IgD-negative memory B cell (primary cell): Measurements from ENCODE around the gene FRAT1. TPM values are rescaled to one million over a fixed set of nuclear protein-coding genes. Genes with fewer than 3 reads are reported as not detected.

ENCODE experiments used
- H3K27ac Mint-ChIP-seq, 3 donors: one replicate each; pipeline ENCODE4 v1.8.0; 2020 to 2022; ENCODE audit warnings: mild to moderate bottlenecking in 3 of 3, mixed read lengths in 3 of 3, moderate library complexity in 1 of 3
- H3K27me3 Mint-ChIP-seq: one replicate; pipeline ENCODE4 v1.8.0; 2021; ENCODE audit warnings: mixed read lengths
- H3K36me3 Mint-ChIP-seq: one replicate; pipeline ENCODE4 v1.8.0; 2020; ENCODE audit warnings: mild to moderate bottlenecking, mixed read lengths
- H3K4me1 Mint-ChIP-seq, 3 donors: one replicate each; pipeline ENCODE4 v1.8.0; 2020 to 2022; ENCODE audit warnings: mixed read lengths in 3 of 3, mild to moderate bottlenecking in 1 of 3
- H3K4me3 Mint-ChIP-seq, 4 donors: one replicate each; pipeline ENCODE4 v1.8.0; 2020 to 2022; ENCODE audit warnings: mild to moderate bottlenecking in 4 of 4, mixed read lengths in 4 of 4, moderate library complexity in 3 of 4
- H3K9me3 Mint-ChIP-seq, 3 donors: one replicate each; pipeline ENCODE4 v1.8.0; 2020 to 2021; ENCODE audit warnings: mixed read lengths in 3 of 3, mild to moderate bottlenecking in 1 of 3
- polyA plus RNA-seq: library from polyadenylated mRNA; unstranded; fragments of 300-500 nt; fragmentation: Illumina TruSeq; gene quantifications from one replicate; pipeline ENCODE4 v1.2.3, GENCODE V29; 2021

The FRAT1 gene
- polyA plus RNA-seq, 1 donor from 2014 or later, result 6.2 TPM

GRCh38 chr10:97297556-97298222 is 21.4 kb upstream of the FRAT1 start:
- peaks cover 2 to 4% (median 2%) of the 10 kb centered on the region in 3 donors for H3K4me1 Mint-ChIP-seq
- H3K4me3 Mint-ChIP-seq, result no peak overlapping the region
- no peaks in the 10 kb centered on the region for H3K27me3 Mint-ChIP-seq
- no peaks in the 10 kb centered on the region for H3K9me3 Mint-ChIP-seq
- no peaks in the 10 kb centered on the region for H3K36me3 Mint-ChIP-seq
- H3K27ac Mint-ChIP-seq, result no peak overlapping the region

- H3K27me3 Mint-ChIP-seq, result no peaks in the 10 kb centered on the region
- H3K27ac Mint-ChIP-seq, result no peak overlapping the region
- peaks cover 0 to 2% (median 0%) of the 10 kb centered on the region in 3 donors for H3K4me1 Mint-ChIP-seq
- H3K4me3 Mint-ChIP-seq, result no peak overlapping the region
- no peaks in the 10 kb centered on the region for H3K36me3 Mint-ChIP-seq
- H3K9me3 Mint-ChIP-seq, result no peaks in the 10 kb centered on the region
Measured at GRCh38 chr10:97298223-97298571, 20.9 kb upstream of the FRAT1 start.

DNA sequence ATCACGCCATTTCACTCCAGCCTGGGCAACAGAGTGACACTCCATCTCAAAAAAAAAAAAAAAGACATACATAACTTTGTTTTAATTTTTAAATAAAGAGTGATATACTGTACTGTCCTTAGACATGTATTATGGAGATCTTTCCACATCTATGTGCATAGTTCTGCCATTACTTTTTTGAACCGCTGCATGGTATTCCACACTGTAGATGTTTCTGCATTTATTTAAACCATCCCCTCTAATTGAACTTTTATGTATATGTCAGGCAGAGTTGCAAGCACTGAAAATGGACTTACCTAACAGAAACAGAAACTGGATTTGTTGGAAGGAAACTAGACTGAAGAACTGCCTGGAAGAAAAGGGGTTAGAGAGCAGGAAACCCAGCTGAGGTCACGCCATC is 18.1 kb upstream of the FRAT1 start:
- H3K27ac Mint-ChIP-seq, result no peak overlapping the region
- H3K9me3 Mint-ChIP-seq, result no peaks in the 10 kb centered on the region
- H3K4me1 Mint-ChIP-seq, result no peaks in the 10 kb centered on the region
- no peak overlapping the region for H3K4me3 Mint-ChIP-seq
- H3K27me3 Mint-ChIP-seq, result no peaks in the 10 kb centered on the region
- no peaks in the 10 kb centered on the region for H3K36me3 Mint-ChIP-seq

- H3K27ac Mint-ChIP-seq, result no peak overlapping the region
- no peaks in the 10 kb centered on the region for H3K27me3 Mint-ChIP-seq
- H3K4me3 Mint-ChIP-seq, result no peak overlapping the region
- no peaks in the 10 kb centered on the region for H3K4me1 Mint-ChIP-seq
- H3K9me3 Mint-ChIP-seq, result no peaks in the 10 kb centered on the region
- H3K36me3 Mint-ChIP-seq, result no peaks in the 10 kb centered on the region
Measured at GRCh38 chr10:97302088-97302791, 16.8 kb upstream of the FRAT1 start.

DNA sequence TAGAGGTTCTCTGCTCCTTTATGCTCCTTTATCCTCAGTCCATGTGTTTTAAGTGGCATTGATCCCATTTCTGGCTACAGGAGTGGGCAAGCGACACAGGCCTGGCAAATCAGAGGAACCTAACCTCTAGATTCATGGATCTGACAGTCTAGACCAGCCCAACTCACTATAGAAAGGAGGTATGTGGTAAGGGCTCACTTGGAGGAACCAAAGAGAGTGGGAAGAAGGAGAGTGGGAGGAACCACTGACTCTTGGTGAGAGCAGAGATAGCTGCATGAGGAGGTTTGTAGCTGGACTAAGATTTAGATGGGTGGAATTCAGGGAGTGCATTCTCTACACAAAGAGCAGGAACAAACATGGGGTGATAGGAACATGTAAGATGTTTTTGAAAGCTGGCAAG is 11.6 kb upstream of the FRAT1 start:
- H3K9me3 Mint-ChIP-seq, result no peaks in the 10 kb centered on the region
- H3K27ac Mint-ChIP-seq, result peak overlapping the region in 1 of 3 donors; percentile 8
- no peaks in the 10 kb centered on the region for H3K36me3 Mint-ChIP-seq
- no peak overlapping the region for H3K4me3 Mint-ChIP-seq
- no peaks in the 10 kb centered on the region for H3K4me1 Mint-ChIP-seq
- H3K27me3 Mint-ChIP-seq, result no peaks in the 10 kb centered on the region

GRCh38 chr10:97307866-97308780 is 10.9 kb upstream of the FRAT1 start:
- H3K27ac Mint-ChIP-seq, result peak overlapping the region in 1 of 3 donors; percentile 8
- no peaks in the 10 kb centered on the region for H3K27me3 Mint-ChIP-seq
- H3K4me3 Mint-ChIP-seq, result peak overlapping the region in 1 of 4 donors; percentile 1
- H3K4me1 Mint-ChIP-seq, result no peaks in the 10 kb centered on the region
- no peaks in the 10 kb centered on the region for H3K9me3 Mint-ChIP-seq
- no peaks in the 10 kb centered on the region for H3K36me3 Mint-ChIP-seq

DNA sequence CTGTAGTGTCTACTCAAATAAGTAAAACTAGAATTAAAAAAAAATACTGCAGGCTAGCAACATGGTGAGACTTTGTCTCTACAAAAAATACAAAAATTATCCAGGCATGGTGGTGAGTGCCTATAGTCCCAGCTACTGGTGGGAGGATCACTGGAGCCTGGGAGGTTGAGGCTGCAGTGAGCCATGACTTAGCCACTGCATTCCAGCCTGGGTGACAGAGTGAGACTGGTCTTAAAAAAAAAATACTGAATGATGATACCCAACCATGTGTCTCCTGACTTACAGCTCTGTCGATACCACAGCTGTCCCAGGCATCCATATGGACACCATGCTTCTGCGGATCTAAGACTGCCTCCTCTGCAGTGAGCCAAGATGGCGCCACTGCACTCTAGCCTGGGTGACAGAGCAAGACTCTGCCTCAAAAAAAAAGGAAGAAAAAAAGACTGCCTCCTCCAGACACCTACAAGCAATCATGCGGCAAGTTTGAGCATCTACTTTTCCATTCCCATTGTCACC is 7.9 kb upstream of the FRAT1 start:
- H3K4me3 Mint-ChIP-seq, result peak overlapping the region in 1 of 4 donors; percentile 29
- no peaks in the 10 kb centered on the region for H3K4me1 Mint-ChIP-seq
- H3K9me3 Mint-ChIP-seq, result no peaks in the 10 kb centered on the region
- H3K36me3 Mint-ChIP-seq, result no peaks in the 10 kb centered on the region
- no peaks in the 10 kb centered on the region for H3K27me3 Mint-ChIP-seq
- no peak overlapping the region for H3K27ac Mint-ChIP-seq

- Mint-ChIP-seq H3K27me3 (no peaks in the 10 kb centered on the region), H3K27ac (no peak overlapping the region), H3K36me3 (no peaks in the 10 kb centered on the region), H3K9me3 (no peaks in the 10 kb centered on the region), H3K4me3 (no peak overlapping the region), H3K4me1 (peaks cover 0 to 2% (median 2%) of the 10 kb centered on the region in 3 donors)
Measured at GRCh38 chr10:97312897-97313296, 6.2 kb upstream of the FRAT1 start.

DNA sequence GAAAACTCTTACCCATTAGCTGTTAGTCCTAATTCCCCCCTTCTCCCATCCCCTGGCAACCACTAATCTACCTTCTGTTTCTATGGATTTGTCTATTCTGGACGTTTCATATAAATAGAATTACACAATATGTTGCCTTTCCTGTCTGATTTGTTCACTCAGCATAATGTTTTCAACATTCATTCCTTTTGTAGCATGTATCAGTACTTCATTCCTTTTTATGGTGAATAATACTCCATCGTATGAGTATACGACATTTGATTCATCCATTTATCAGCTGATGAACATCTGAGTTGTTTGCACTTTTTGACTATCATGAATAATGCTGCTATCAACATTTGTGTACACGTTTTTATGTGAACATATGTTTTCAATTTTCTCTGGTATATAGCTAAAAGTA is 4.4 kb upstream of the FRAT1 start:
- no peaks in the 10 kb centered on the region for H3K36me3 Mint-ChIP-seq
- H3K9me3 Mint-ChIP-seq, result no peaks in the 10 kb centered on the region
- no peaks in the 10 kb centered on the region for H3K27me3 Mint-ChIP-seq
- H3K4me1 Mint-ChIP-seq, result peaks cover 6% of the 10 kb centered on the region in 3 donors
- H3K4me3 Mint-ChIP-seq, result no peak overlapping the region
- no peak overlapping the region for H3K27ac Mint-ChIP-seq

DNA sequence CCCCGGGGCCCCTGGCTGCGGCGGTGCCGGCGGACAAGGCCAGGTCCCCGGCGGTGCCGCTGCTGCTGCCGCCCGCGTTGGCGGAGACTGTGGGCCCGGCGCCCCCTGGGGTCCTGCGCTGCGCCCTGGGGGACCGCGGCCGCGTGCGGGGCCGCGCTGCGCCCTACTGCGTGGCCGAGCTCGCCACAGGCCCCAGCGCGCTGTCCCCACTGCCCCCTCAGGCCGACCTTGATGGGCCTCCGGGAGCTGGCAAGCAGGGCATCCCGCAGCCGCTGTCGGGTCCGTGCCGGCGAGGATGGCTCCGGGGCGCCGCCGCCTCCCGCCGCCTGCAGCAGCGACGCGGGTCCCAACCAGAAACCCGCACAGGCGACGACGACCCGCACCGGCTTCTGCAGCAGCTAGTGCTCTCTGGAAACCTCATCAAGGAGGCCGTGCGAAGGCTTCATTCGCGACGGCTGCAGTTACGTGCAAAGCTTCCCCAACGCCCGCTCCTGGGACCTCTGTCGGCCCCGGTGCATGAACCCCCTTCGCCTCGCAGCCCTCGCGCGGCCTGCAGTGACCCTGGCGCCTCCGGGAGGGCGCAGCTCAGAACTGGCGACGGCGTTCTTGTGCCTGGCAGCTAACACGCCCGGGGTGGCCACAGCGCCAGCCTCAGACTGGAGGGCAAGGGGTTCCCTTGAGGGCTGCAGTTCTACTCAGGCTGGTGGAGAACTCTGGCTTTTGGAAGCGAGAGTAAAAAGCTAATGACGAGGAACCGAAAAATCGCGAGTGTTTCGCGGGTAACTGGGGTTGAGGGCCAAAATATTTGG is 804 bp downstream of the FRAT1 start:
- H3K4me1 Mint-ChIP-seq, result peaks cover 23 to 29% (median 25%) of the 10 kb centered on the region in 3 donors
- peak overlapping the region; percentile 85 to 98 (median 94) for H3K4me3 Mint-ChIP-seq
- H3K9me3 Mint-ChIP-seq, result no peaks in the 10 kb centered on the region
- no peaks in the 10 kb centered on the region for H3K36me3 Mint-ChIP-seq
- H3K27ac Mint-ChIP-seq, result peak overlapping the region; percentile 86 to 99 (median 94)
- H3K27me3 Mint-ChIP-seq, result no peaks in the 10 kb centered on the region

DNA sequence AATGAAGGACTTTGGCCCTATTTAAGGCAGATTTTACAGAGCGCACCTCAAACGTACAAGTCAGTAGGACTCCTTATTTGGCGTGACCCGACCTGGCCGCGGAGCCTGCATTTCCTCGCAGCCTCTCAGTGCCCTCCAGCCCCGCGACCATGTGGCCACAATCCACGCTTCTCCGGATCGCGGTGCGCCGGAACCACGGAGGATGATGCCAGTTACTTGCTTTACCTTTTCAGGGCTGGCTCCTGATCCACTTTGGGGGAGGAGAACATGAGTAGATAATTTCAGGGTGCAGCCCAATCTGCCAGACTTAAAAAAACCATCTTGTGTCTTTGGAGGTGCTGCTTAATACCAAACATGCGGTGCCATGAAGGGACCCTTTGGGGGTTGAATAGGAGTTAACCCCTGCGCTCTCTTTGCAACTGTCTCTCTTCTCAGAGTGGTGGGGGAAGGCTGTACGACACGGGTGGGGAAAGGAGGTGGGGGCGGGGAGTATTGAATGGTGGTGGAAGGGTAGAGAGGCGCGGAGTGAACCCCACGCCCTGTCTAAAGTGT is 1.5 kb downstream of the FRAT1 start:
- Mint-ChIP-seq H3K36me3 (no peaks in the 10 kb centered on the region), H3K4me3 (peak overlapping the region; percentile 85 to 98 (median 94)), H3K27me3 (no peaks in the 10 kb centered on the region), H3K27ac (peak overlapping the region; percentile 86 to 99 (median 94)), H3K9me3 (no peaks in the 10 kb centered on the region), H3K4me1 (peaks cover 23 to 29% (median 25%) of the 10 kb centered on the region in 3 donors)

DNA sequence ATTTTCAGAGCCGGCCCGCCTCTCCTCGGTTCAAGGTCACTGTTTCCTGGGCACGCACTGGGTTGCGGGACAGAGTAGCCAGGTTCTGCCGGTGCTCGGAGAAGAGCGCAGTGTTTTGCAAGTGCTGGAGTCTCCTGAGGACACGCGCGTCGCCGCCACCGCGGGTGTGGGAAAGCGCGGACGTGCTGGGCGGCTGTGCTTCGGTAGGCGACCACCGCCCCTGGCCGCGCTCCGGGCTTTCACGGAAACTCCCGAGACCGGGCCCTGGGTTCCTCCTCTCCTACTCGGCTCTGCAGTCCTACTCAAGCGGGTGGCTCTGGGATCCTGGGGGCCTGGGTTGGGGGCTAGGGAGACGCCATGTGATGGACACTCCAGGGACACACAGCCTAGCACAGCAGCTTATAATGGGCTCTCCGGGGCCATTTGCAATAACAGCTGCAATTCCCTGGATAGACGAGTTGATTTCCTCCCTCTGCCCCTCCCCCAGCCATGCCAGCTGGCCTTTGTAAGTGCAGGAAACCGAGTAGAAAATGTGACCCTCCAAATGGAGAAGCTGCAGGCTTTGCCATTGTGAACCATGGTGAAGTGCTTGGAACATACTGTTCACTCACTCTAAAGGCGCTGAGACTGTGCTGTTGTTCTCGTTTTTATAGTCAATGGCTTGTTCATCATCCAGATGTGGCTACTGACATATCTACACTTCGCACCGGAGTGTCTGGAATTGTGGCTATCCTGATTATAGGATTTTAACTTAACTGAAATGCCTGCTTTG is 2.1 kb downstream of the FRAT1 start:
- H3K4me1 Mint-ChIP-seq, result peaks cover 23 to 33% (median 25%) of the 10 kb centered on the region in 3 donors
- H3K27ac Mint-ChIP-seq, result peak overlapping the region; percentile 86 to 99 (median 94)
- H3K36me3 Mint-ChIP-seq, result no peaks in the 10 kb centered on the region
- no peaks in the 10 kb centered on the region for H3K9me3 Mint-ChIP-seq
- peak overlapping the region; percentile 85 to 98 (median 94) for H3K4me3 Mint-ChIP-seq
- H3K27me3 Mint-ChIP-seq, result no peaks in the 10 kb centered on the region

GRCh38 chr10:97321804-97322190 is 2.7 kb downstream of the FRAT1 start:
- no peaks in the 10 kb centered on the region for H3K36me3 Mint-ChIP-seq
- H3K4me3 Mint-ChIP-seq, result peak overlapping the region; percentile 60 to 98 (median 90)
- no peaks in the 10 kb centered on the region for H3K27me3 Mint-ChIP-seq
- peaks cover 23 to 34% (median 25%) of the 10 kb centered on the region in 3 donors for H3K4me1 Mint-ChIP-seq
- H3K9me3 Mint-ChIP-seq, result no peaks in the 10 kb centered on the region
- H3K27ac Mint-ChIP-seq, result peak overlapping the region in 2 of 3 donors; percentile 14 to 99
